GM19397 (cell line): ENCODE results near the gene RAC2.
A peak's percentile ranks its signal among the peaks of the same experiment; 100 is the strongest.

ENCODE experiments used
- ATAC-seq: cut with Tn5 transposase; IDR thresholded peaks from one replicate; pipeline ENCODE4 v1.9.1; 2021; ENCODE audit warnings: mild to moderate bottlenecking, moderate library complexity; ENCODE audit not compliant: unreplicated experiment

RAC2 gene

DNA sequence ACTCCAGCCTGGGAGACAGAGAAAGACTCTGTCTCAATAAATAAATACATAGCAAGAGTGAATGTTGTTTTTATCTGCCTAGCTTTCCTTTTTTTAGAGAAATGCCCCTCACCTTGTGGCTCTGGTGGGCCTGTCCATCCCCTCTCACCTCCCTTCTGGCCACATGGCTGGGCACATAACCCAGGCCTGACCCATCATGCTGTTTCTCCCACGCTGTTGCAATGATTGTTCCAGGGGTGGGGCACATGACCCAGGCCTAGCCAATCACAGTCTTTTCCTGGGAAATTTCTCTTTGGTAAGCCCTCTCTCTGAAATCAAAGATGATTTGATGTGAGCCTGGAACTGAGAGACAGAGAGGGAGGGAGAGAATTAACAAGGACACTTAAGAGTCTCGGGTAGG is 32.7 kb upstream of the RAC2 start:
- ATAC-seq, result no peak

DNA sequence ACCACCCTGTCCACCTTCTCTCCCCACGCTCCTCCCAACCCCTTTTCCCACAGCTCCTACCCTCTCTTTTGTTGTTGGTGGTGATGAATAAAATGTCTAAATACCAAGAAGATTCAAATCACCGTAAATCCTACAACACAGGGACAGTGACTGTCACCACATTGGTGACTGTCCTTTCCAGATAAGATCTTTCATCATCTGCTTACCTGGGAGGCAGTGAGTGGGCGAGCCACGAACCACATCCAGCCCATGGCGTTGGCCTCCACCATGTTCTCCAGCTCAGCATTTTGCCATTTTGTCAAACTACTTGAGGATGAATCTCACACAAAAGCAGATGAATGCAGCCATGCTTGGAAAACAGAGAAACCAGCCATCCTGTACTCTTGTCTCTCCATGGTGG is 31.6 kb upstream of the RAC2 start:
- no peak for ATAC-seq

- ATAC-seq, result no peak
Observed at GRCh38 chr22:37275134-37275533, 31.1 kb upstream of the RAC2 start.

GRCh38 chr22:37274380-37274862 is 30.4 kb upstream of the RAC2 start:
- no peak for ATAC-seq

GRCh38 chr22:37273846-37274225 is 29.8 kb upstream of the RAC2 start:
- no peak for ATAC-seq

DNA sequence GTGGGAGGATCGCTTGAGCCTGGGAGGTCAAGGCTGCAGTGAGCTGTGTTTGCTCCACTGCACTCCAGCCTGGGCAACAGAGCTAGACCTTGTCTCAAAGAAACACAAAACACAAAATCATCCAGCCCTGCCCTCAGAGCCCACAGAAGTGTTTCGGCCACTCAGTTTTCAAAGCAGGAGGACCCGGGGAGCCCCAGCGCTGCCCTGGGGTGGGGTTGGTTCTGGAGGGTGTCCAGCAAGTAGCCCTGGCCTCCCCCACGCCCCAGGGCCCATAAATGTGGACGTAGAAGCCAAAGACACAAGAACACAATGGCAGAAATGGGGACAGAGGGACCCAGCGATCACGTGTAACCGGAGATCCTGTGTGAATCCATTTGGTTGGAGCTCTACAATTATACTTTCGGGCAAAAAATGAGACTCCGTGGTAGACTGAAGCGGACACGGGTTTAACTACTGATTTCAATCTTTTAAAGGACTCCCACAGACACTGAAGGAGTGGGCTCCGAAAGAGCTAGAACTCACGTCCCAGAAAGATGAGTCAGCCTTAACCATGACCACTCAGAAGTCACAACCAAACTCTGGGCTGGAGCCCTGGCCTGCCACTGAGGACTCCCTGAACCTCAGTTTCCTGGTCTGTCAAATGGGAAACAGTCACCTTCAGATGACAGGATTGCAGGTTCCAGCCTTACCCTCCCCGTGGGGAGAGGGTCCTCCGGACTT is 29.2 kb upstream of the RAC2 start:
- ATAC-seq, result no peak

DNA sequence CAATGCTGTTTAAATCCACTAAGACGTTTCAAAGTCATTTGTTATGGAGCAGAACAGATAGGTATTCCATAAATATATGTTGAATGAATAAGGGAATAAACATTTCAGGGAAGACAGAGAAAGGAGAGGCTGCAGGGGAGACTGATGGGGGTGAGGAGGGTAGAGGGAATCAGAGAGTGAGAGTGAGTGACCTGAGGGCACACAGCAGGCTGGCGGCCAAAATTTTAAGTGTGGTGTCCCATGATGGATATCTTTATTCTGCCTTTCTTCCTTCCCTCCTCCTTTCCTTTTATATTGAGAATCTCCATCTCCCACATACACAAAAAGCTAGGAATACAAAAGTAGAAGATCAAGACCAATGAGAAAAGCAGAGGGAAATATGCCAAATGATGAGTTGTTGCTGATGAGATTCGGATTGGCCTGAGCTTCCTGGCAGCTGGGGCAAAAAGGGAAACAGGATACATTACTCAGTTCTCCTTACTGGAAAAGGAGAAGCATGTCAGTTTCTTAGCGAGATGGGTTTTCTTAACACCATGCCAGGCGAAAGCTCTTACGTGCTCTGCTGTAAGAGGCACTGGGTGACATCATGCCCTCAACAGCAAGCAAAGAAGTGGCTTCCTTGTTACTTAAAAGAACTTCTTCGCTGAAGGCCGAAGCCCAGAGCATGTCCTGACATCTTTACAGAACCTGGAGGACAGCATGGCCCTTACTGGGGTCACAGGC is 27.0 kb upstream of the RAC2 start:
- no peak for ATAC-seq

DNA sequence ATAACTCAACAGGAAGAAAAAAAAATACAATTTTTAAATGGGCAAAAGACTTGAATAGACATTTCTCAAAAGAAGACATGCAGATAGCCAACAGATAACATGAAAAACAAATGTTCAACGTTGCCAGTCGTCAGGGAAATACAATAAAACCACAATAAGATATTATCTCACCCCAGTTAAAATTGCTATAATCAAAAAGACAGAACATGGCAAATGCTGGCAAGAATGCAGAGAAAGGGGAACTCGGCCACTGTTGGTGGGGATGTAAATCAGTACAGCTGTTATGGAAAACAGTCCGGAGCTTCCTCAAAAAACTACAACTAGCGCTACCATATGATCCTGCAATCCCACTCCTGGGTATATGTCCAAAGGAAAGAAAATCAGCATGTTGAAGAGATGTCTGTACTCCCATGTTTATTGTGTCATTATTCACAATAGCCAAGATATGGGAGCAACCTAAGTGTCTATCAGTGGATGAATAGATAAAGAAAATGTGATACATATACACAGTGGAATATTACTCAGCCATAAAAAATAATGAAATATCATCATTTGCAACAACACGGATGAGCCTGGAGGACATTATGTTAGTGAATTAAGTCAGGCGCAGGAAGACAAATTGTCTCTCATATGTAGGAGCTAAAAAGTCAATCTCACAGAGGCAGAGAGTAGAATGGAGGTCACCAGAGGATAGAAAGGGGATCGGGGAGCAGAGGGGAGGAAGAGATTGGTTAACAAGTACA is 26.0 kb upstream of the RAC2 start:
- no peak for ATAC-seq

- ATAC-seq, result no peak
Observed at GRCh38 chr22:37267661-37268413, 23.8 kb upstream of the RAC2 start.

DNA sequence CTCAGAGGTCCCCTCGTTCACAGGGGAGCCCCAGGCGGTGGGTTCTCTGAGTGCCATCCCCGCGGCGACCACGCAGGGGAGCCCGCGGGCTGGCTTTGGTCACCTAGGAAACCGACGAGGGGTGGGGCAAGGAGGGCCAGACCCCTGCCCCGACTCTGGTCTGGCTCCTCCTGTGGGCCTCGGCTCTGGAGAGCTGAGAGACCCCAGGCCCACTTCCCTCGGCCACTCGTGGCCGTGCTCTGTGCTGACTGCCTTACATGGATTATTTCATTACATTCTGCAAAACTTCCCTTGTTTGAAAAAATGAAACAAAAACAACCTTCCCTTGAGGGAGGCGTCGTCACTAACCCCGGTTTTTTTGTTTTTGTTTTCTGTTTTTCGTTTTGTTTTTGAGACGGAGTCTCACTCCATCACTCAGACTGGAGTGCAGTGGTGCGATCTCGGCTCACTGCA is 23.1 kb upstream of the RAC2 start:
- ATAC-seq, result peak; percentile 77

GRCh38 chr22:37266581-37267134 is 22.6 kb upstream of the RAC2 start:
- ATAC-seq, result peak; percentile 18

DNA sequence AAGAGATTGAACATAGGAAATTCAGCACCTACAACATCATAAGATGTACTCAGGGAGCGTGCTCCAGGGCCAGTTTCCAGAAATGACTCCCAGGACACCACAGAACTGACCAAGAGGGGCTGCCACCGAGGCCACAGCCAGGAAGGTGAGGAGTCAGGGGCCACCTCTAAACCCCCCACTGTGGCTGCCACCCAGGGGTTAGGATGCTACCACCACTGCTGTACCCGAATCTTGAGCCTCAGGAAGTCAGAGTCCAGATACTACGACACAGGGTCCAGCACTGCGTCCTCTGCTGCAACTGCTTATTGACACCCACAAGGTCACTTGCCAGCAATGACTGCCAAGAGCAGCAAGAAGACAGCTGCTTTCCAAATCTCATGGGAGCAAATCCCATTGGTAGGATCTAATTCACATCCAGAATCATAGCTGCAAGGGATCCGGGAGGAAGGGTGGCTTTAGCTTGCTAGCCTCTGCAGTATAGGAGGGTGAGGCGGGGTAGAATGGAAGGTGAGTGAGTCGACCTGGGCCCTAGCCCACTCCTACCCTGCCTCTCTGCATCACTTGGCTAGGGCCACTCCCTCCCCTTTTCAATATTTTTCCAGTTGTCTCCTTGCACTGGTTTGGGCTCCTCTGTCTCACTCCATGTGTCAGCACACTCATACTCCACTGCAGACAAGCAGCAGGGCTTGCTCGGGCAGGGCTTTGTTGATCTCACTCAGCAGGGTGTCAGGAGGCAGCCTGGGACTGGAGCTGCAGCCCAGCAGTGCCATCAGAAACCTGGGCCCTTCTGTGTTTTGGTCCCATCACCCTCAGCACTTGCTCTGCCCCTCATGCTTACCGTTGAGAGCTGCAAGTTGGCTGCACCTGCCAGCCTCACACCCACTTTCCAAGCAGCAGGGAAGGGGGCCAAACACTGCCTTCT is 20.2 kb upstream of the RAC2 start:
- ATAC-seq, result no peak

DNA sequence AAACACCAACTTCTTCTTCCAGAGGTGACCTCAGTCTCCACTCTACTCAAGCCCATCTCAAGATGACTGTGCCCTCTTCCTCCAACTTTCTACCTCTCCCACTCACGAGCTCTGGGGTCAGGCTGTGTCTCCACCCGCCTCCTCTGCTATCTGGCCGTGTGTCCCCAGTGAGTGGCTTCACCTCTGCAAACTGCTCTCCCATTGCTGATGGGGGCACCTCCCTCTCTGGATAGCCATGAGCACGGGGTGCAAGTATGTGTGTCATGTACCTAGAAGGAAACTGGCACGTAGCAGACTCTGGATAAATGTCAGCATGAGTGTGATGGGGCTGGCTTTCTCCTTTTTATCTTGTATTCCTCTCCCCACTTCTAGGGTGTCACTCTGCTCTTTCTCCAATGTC is 18.3 kb upstream of the RAC2 start:
- no peak for ATAC-seq

- no peak for ATAC-seq
Observed at GRCh38 chr22:37260901-37261336, 16.9 kb upstream of the RAC2 start.

DNA sequence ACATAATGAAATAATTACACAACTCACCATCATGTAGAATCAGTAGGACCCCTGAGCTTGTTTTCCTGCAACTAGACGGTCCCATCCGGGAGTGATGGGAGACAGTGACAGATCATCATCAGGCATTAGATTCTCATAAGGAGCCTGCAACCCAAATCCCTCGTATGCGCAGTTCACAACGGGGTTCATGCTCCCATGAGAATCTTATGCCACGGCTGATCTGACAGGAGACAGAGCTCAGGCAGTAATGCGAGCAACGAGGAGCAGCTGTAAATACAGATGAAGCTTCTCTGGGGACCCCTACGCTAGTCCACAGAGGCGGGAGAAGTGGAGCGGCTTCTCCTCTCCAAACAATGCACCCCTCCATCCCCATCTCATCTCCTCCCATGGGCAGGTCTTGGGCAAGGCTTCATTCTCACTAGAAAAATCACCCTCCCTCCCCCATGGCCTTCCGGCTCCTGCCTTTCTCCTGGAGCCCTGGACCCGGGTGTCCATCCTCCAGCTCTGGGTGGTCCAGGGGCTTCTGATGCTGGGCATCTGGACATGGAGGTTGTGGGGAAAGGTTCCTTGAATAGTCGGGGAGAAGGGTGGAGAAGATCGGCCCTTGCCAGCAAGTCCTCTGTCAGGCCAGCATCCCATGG is 16.2 kb upstream of the RAC2 start:
- no peak for ATAC-seq

- ATAC-seq, result no peak
Observed at GRCh38 chr22:37259540-37260029, 15.5 kb upstream of the RAC2 start.

DNA sequence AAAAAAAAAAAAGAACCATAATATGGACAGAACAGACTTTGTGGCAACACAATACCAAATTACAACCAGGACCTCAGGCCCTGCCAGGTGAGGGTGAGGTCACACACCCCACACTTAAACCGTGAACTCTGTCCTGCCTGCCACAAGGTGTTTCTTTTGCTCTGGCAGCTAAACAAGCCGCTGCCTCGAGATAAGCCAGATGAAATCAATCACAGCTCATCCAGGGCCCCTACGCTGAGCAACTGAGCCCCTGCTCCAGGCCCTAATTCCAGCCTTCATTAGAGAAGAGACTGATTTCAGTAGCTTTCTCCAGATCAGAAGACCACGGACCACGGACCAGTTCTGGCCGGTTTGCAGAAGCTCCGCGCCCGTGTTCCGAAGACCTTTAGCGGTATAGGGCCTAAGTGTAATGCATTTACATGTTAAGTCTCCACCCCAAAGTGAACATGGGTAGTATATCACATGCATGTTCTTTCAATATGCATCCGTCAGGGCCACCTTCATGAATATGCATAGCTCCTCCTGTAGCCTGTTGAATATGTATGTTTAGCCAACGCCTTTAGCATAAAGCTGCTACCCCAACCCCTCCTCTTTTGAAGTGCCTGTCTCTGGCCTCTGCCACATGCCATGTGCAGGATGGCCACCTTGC is 14.8 kb upstream of the RAC2 start:
- no peak for ATAC-seq

DNA sequence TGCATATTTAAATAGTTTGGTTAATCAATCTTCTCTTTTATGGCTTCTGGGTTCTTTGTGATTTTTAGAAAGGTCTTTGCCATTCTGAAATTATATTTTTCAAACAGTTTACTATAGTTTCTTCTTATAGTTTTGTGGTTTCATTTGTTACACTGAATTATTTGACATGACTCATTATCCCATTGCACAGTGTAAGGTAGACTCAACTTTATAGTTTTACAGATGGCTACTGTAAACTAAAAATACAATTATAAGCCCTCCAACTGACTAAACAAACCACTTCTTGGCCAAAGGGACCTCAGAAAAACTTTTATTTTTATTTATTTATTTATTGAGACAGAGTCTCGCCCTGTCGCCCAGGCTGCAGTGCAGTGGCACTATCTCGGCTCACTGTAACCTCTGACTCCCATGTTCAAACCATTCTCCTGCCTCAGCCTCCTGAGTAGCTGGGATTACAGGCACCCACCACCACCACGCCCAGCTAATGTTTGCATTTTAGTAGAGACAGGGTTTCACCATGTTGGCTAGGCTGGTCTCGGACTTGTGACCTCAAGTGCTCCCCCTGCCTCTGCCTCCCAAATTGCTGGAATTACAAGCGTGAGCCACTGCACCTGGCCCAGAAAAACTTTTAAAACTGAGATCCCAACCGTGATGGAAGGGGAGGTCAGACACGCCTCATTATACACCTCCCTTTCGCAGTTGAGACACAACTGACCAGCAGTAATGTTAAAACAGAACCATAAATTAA is 14.1 kb upstream of the RAC2 start:
- no peak for ATAC-seq
